GM12878 (cell line): ENCODE results near the gene COL6A3. TPM values are rescaled to one million over a fixed set of nuclear protein-coding genes. Genes with fewer than 3 reads are reported as not detected.

Experiments used
- ATAC-seq: fragments of 200-7000 bp; cut with Tn5 transposase; 3 replicates; pipeline ENCODE4 v1.9.1; 2020; ENCODE audit warnings: mild to moderate bottlenecking, moderate library complexity
- BruUV-seq: library from RNA; stranded (reverse); fragments of 400-500 nt; replicated peaks from 2 replicates; lab custom pipeline; 2021; lab: Mats Ljungman, UMichigan
- CTCF ChIA-PET: fragments of 300-600 bp; sonication (Branson Sonifier 250); formaldehyde crosslinking; extraction: SDS; loops from one replicate; lab custom pipeline; 2021; ENCODE audit warnings: inconsistent platforms; lab: Yijun Ruan, JAX
- POLR2A ChIA-PET: fragments of 350-600 bp; formaldehyde crosslinking; extraction: SDS; loops from one replicate; lab custom pipeline; 2021; ENCODE audit warnings: inconsistent platforms; lab: Charles Lee
- RAD21 ChIA-PET: fragments of 300-600 bp; sonication (Branson Sonifier 250); formaldehyde crosslinking; loops from one replicate; lab custom pipeline; 2023; ENCODE audit warnings: antibody characterized with exemption; ENCODE audit not compliant: unreplicated experiment; lab: Charles Lee
- SMC1A ChIA-PET: fragments of 300-600 bp; sonication (Branson Sonifier 250); formaldehyde crosslinking; loops from one replicate; lab custom pipeline; 2023; ENCODE audit not compliant: unreplicated experiment, uncharacterized antibody; lab: Charles Lee
- DNase-seq: peaks from one replicate; pipeline ENCODE4 v3.0.0-alpha.2; 2011; ENCODE audit warnings: low read depth, low spot score
- FAIRE-seq: peaks from 3 replicates; lab custom pipeline; 2011; peaks lifted over from hg19 to GRCh38; lab: Jason Lieb, UNC
- H2AFZ ChIP-seq: 2 replicates; pipeline ENCODE4 v1.6.0; 2011; ENCODE audit warnings: low read depth, low read length, control low read depth; ENCODE audit not compliant: control insufficient read depth
- H3K27ac ChIP-seq: 2 replicates; pipeline ENCODE4 v1.5.1; 2011; ENCODE audit warnings: control low read depth; ENCODE audit not compliant: control insufficient read depth, insufficient read depth
- H3K27me3 ChIP-seq, 2 experiments: replicated peaks in 1 of 2; 2 replicates each; pipeline versions ENCODE4 v1.6.0 to v1.6.1; 2011; ENCODE audit warnings: low read length in 1 of 2; ENCODE audit not compliant: control insufficient read depth in 2 of 2, insufficient read depth in 2 of 2
- H3K36me3 ChIP-seq, 2 experiments: 2 replicates each; pipeline ENCODE4 v1.5.1; 2011; ENCODE audit warnings: low read length in 1 of 2; ENCODE audit not compliant: control insufficient read depth in 2 of 2, insufficient read depth in 2 of 2
- H3K4me1 ChIP-seq: 2 replicates; pipeline ENCODE4 v1.6.1; 2011; ENCODE audit warnings: mild to moderate bottlenecking, low read length, moderate library complexity, mixed read lengths; ENCODE audit not compliant: control insufficient read depth, insufficient read depth
- H3K4me2 ChIP-seq: 2 replicates; pipeline ENCODE4 v1.6.0; 2011; ENCODE audit warnings: control low read depth; ENCODE audit not compliant: control insufficient read depth, insufficient read depth
- H3K4me3 ChIP-seq: fragments of 200-600 bp; sonication (generic); 2 replicates; pipeline ENCODE4 v1.5.1; 2016
- H3K79me2 ChIP-seq: 2 replicates; pipeline ENCODE4 v1.6.0; 2011; ENCODE audit warnings: low read length; ENCODE audit not compliant: control insufficient read depth, insufficient read depth
- H3K9ac ChIP-seq: 2 replicates; pipeline ENCODE4 v1.8.0; 2011; ENCODE audit warnings: low read length, control low read depth, mixed read lengths; ENCODE audit not compliant: control insufficient read depth, insufficient read depth
- H3K9me3 ChIP-seq: replicated peaks from 3 replicates; pipeline ENCODE4 v1.5.1; 2011; ENCODE audit warnings: mild to moderate bottlenecking, low read length; ENCODE audit not compliant: control insufficient read depth, insufficient read depth
- H4K20me1 ChIP-seq: 2 replicates; pipeline ENCODE4 v1.6.0; 2011; ENCODE audit not compliant: control insufficient read depth, insufficient read depth
- CHD4 ChIP-seq: fragments of 200-600 bp; sonication (generic); IDR thresholded peaks from 2 replicates; pipeline ENCODE4 v1.6.1; 2016; ENCODE audit warnings: mild to moderate bottlenecking
- CREB1 ChIP-seq: IDR thresholded peaks from 2 replicates; pipeline ENCODE4 v1.6.1; 2012; ENCODE audit warnings: low read depth, mild to moderate bottlenecking, inconsistent platforms
- EED ChIP-seq: sonication (generic); IDR thresholded peaks from 2 replicates; pipeline ENCODE4 v1.6.1; 2016; ENCODE audit warnings: antibody characterized with exemption, low read depth
- EGR1 ChIP-seq, 2 experiments: IDR thresholded peaks; 1 replicate in 1 of 2; 2 replicates in 1 of 2; pipeline ENCODE4 v1.6.1; 2011 to 2012; ENCODE audit warnings: low read depth in 2 of 2, low read length in 2 of 2, borderline replicate concordance in 1 of 2, mild to moderate bottlenecking in 1 of 2, moderate library complexity in 1 of 2
- IKZF1 ChIP-seq: fragments of 450-650 bp; conservative IDR thresholded peaks from 2 replicates; pipeline ENCODE4 v1.6.1; 2017; ENCODE audit warnings: antibody characterized with exemption, mild to moderate bottlenecking
- IRF4 ChIP-seq: IDR thresholded peaks from 2 replicates; pipeline ENCODE4 v1.6.1; 2011; ENCODE audit warnings: low read depth, low read length
- JUND ChIP-seq: IDR thresholded peaks from 2 replicates; pipeline ENCODE4 v1.6.1; 2012; ENCODE audit warnings: low read depth, mild to moderate bottlenecking, low read length, improper control_type of control experiment, moderate library complexity
- POLR2AphosphoS5 ChIP-seq: IDR thresholded peaks from 2 replicates; pipeline ENCODE4 v1.6.1; 2011; ENCODE audit warnings: mild to moderate bottlenecking, low read length, inconsistent platforms
- RUNX3 ChIP-seq: IDR thresholded peaks from 2 replicates; pipeline ENCODE4 v1.6.1; 2012; ENCODE audit warnings: low read length, inconsistent platforms
- SUPT20H ChIP-seq: IDR thresholded peaks from 2 replicates; pipeline ENCODE4 v1.6.1; 2011; ENCODE audit warnings: low read depth, mild to moderate bottlenecking, low read length, moderate library complexity, borderline replicate concordance; ENCODE audit not compliant: control insufficient read depth
- ZNF24 ChIP-seq: fragments of 450-650 bp; IDR thresholded peaks from 2 replicates; pipeline ENCODE4 v1.6.1; 2017; ENCODE audit warnings: antibody characterized with exemption, mild to moderate bottlenecking
- ZNF622 ChIP-seq: fragments of 450-650 bp; IDR thresholded peaks from 2 replicates; pipeline ENCODE4 v1.6.1; 2017; ENCODE audit warnings: mild to moderate bottlenecking, inconsistent platforms
- ZSCAN29 ChIP-seq: fragments of 450-650 bp; IDR thresholded peaks from 2 replicates; pipeline ENCODE4 v1.6.1; 2017; ENCODE audit warnings: mild to moderate bottlenecking, moderate library complexity
- WGBS: methylation state at CpG from one replicate; pipeline ENCODE4 v1.1.6; 2016; ENCODE audit warnings: low lambda C conversion rate; ENCODE audit not compliant: insufficient replicate concordance, insufficient coverage; ENCODE audit errors: missing lambda C conversion rate; 5-methylcytosine and 5-hydroxymethylcytosine counted together
- in situ Hi-C: fragments of 300-500 bp; cut with MboI; formaldehyde crosslinking; loops from 9 replicates; pipeline ENCODE4 v1.14.3; 2018; ENCODE audit warnings: mixed read lengths
- intact Hi-C: fragments of 100-400 bp; cut with micrococcal nuclease; formaldehyde crosslinking; loops from one replicate; pipeline ENCODE4 v1.14.2; 2022; ENCODE audit not compliant: unreplicated experiment
- polyA plus RNA-seq, 11 experiments: library from polyadenylated mRNA; depleted of rRNA in 4 of 11; unstranded in 6 of 11; stranded (reverse) in 5 of 11; fragments of >200 nt; fragmentation: Nextera tagmentation in 4 of 11; fragmentation: Illumina TruSeq in 1 of 11; extraction: Ambion mirVana in 4 of 11; extraction: Trizol in 1 of 11; gene quantifications; 1 replicate in 1 of 11; 2 replicates in 10 of 11; pipeline versions ENCODE4 v1.2.1 to v1.2.3, GENCODE V29; 2011 to 2016; ENCODE audit warnings: inconsistent platforms in 2 of 11, missing spikeins in 2 of 11, low read depth in 1 of 11
- total RNA-seq, 4 experiments: library from RNA; depleted of rRNA in 3 of 4; stranded (reverse); fragments of >200 nt in 3 of 4; fragmentation: Illumina TruSeq in 1 of 4; extraction: Trizol in 1 of 4; gene quantifications; 2 replicates each; pipeline versions ENCODE4 v1.2.1 to v1.2.3, GENCODE V29; 2013 to 2021
- TF ChIP-seq, protein P1 (sequence below): fragments of 450-650 bp; IDR thresholded peaks from 2 replicates; pipeline ENCODE4 v1.6.1; 2017; ENCODE audit warnings: low read depth, mild to moderate bottlenecking, moderate library complexity
- TF ChIP-seq, protein P2 (sequence below): fragments of 450-650 bp; IDR thresholded peaks from 2 replicates; pipeline ENCODE4 v1.6.1; 2017; ENCODE audit warnings: mild to moderate bottlenecking, moderate library complexity
- TF ChIP-seq, protein P3 (sequence below): fragments of 450-650 bp; IDR thresholded peaks from 2 replicates; pipeline ENCODE4 v1.6.1; 2016; ENCODE audit warnings: mild to moderate bottlenecking, moderate library complexity, borderline replicate concordance

COL6A3 gene
- total and polyA plus RNA-seq, 10 of the 15 experiments (the other 5 are each of a cell fraction or from before 2014, with no cell fraction given): 0.01 to 0.51 (median 0.09) TPM; not detected in 4

DNA sequence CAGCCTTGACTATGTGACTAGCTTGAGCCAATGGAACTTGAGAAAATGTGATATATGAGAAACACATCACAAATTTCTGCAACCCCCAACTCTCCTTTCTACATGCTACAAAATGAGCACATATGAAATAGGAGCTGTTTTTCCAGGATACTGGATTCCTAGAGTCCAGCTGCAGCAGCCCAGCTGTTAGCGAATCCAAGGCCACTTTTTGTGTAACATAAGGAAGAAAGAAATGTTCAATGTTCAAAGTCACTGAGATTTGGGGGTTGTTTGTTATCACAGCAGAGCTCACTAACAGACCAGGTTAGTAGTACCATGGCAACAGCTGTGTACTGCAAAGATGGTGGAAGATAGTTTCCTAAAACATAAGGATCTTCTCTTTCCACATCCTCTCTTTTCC, 12.6 kb upstream of the COL6A3 start:
- no peaks in the 10 kb centered on the region for H4K20me1 ChIP-seq
- intact Hi-C loops: no loop called here
- WGBS: 82% methylated on average over 1 of the region's 1 CpG
- no peak overlapping the region for H3K4me2 ChIP-seq
- H3K27me3 ChIP-seq: peaks cover 0 to 2% of the 10 kb centered on the region in 2 experiments; a peak in 2 of 4 replicates
- H3K27ac ChIP-seq: no peak overlapping the region
- SMC1A ChIA-PET: interaction anchor here (0.6 to 1.3 kb wide), 2 partner anchors 8 to 48 kb away, joined by 3 to 4 read pairs; no protein-coding TSS in a partner anchor
- no peak for TF ChIP-seq ZNF24
- TF ChIP-seq RUNX3: no peak
- TF ChIP-seq ZNF622: no peak
- no peak for TF ChIP-seq POLR2AphosphoS5
- no peak for TF ChIP-seq ZSCAN29
- TF ChIP-seq, protein P1, sequence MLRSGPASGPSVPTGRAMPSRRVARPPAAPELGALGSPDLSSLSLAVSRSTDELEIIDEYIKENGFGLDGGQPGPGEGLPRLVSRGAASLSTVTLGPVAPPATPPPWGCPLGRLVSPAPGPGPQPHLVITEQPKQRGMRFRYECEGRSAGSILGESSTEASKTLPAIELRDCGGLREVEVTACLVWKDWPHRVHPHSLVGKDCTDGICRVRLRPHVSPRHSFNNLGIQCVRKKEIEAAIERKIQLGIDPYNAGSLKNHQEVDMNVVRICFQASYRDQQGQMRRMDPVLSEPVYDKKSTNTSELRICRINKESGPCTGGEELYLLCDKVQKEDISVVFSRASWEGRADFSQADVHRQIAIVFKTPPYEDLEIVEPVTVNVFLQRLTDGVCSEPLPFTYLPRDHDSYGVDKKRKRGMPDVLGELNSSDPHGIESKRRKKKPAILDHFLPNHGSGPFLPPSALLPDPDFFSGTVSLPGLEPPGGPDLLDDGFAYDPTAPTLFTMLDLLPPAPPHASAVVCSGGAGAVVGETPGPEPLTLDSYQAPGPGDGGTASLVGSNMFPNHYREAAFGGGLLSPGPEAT: no peak
- no peak for TF ChIP-seq CHD4
- TF ChIP-seq, protein P2, sequence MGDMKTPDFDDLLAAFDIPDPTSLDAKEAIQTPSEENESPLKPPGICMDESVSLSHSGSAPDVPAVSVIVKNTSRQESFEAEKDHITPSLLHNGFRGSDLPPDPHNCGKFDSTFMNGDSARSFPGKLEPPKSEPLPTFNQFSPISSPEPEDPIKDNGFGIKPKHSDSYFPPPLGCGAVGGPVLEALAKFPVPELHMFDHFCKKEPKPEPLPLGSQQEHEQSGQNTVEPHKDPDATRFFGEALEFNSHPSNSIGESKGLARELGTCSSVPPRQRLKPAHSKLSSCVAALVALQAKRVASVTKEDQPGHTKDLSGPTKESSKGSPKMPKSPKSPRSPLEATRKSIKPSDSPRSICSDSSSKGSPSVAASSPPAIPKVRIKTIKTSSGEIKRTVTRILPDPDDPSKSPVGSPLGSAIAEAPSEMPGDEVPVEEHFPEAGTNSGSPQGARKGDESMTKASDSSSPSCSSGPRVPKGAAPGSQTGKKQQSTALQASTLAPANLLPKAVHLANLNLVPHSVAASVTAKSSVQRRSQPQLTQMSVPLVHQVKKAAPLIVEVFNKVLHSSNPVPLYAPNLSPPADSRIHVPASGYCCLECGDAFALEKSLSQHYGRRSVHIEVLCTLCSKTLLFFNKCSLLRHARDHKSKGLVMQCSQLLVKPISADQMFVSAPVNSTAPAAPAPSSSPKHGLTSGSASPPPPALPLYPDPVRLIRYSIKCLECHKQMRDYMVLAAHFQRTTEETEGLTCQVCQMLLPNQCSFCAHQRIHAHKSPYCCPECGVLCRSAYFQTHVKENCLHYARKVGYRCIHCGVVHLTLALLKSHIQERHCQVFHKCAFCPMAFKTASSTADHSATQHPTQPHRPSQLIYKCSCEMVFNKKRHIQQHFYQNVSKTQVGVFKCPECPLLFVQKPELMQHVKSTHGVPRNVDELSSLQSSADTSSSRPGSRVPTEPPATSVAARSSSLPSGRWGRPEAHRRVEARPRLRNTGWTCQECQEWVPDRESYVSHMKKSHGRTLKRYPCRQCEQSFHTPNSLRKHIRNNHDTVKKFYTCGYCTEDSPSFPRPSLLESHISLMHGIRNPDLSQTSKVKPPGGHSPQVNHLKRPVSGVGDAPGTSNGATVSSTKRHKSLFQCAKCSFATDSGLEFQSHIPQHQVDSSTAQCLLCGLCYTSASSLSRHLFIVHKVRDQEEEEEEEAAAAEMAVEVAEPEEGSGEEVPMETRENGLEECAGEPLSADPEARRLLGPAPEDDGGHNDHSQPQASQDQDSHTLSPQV: no peak
- TF ChIP-seq, protein P3, sequence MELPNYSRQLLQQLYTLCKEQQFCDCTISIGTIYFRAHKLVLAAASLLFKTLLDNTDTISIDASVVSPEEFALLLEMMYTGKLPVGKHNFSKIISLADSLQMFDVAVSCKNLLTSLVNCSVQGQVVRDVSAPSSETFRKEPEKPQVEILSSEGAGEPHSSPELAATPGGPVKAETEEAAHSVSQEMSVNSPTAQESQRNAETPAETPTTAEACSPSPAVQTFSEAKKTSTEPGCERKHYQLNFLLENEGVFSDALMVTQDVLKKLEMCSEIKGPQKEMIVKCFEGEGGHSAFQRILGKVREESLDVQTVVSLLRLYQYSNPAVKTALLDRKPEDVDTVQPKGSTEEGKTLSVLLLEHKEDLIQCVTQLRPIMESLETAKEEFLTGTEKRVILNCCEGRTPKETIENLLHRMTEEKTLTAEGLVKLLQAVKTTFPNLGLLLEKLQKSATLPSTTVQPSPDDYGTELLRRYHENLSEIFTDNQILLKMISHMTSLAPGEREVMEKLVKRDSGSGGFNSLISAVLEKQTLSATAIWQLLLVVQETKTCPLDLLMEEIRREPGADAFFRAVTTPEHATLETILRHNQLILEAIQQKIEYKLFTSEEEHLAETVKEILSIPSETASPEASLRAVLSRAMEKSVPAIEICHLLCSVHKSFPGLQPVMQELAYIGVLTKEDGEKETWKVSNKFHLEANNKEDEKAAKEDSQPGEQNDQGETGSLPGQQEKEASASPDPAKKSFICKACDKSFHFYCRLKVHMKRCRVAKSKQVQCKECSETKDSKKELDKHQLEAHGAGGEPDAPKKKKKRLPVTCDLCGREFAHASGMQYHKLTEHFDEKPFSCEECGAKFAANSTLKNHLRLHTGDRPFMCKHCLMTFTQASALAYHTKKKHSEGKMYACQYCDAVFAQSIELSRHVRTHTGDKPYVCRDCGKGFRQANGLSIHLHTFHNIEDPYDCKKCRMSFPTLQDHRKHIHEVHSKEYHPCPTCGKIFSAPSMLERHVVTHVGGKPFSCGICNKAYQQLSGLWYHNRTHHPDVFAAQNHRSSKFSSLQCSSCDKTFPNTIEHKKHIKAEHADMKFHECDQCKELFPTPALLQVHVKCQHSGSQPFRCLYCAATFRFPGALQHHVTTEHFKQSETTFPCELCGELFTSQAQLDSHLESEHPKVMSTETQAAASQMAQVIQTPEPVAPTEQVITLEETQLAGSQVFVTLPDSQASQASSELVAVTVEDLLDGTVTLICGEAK: no peak
- no peak for TF ChIP-seq SUPT20H
- no peak for TF ChIP-seq IKZF1
- no peak for TF ChIP-seq IRF4
- TF ChIP-seq EED: no peak
- TF ChIP-seq EGR1 (IDR thresholded peaks at IDR 0.05; ENCODE audit: borderline replicate concordance in 1 of 2, low read depth in 2 of 2, low read length in 2 of 2): no peak
- no peak for TF ChIP-seq CREB1
- TF ChIP-seq JUND: no peak
- TF ChIP-seq, all 136 proteins: peak for 0
- Histone ChIP-seq H3K9ac (no peak overlapping the region), H3K36me3 (no peaks in the 10 kb centered on the region), H3K4me3 (no peak overlapping the region), H3K4me1 (peaks cover 16% of the 10 kb centered on the region), H3K9me3 (no peaks in the 10 kb centered on the region), H2AFZ (no peak overlapping the region), H3K79me2 (no peaks in the 10 kb centered on the region)
- DNase-seq: no peak
- no peak for ATAC-seq
- POLR2A ChIA-PET: no interaction called here
- RAD21 ChIA-PET: no interaction called here
- in situ Hi-C loops: no loop called here
- no TSS peak for BruUV-seq
- no peak for FAIRE-seq
- CTCF ChIA-PET: interaction anchor here (1.0 kb wide), 2 partner anchors 133 to 146 kb away, joined by 4 read pairs; no protein-coding TSS in a partner anchor
